Endothelial cell of umbilical vein (primary cell): ENCODE measurements around the gene USP47.

Experiments
- CTCF ChIP-seq, 2 donors: IDR thresholded peaks; 1 replicate in 1 of 2; 2 replicates in 1 of 2; pipeline ENCODE4 v1.5.1; 2011; ENCODE audit warnings: low read length in 2 of 2, mild to moderate bottlenecking in 2 of 2, moderate library complexity in 2 of 2, control low read depth in 1 of 2, inconsistent platforms in 1 of 2, low read depth in 1 of 2; ENCODE audit not compliant: insufficient read depth in 1 of 2; ENCODE audit errors: extremely low read depth in 1 of 2
- GATA2 ChIP-seq: IDR thresholded peaks from 2 replicates; pipeline ENCODE4 v1.7.0; 2011; ENCODE audit warnings: low read depth, mild to moderate bottlenecking, moderate library complexity, mixed read lengths, low read length; ENCODE audit not compliant: insufficient read length, insufficient read depth
- POLR2A ChIP-seq: IDR thresholded peaks from 2 replicates; pipeline ENCODE4 v1.6.1; 2012; ENCODE audit warnings: low read depth, mild to moderate bottlenecking, control low read depth, low read length
- POLR2AphosphoS5 ChIP-seq: IDR thresholded peaks from 2 replicates; pipeline ENCODE4 v1.6.1; 2012; ENCODE audit warnings: low read depth, mild to moderate bottlenecking, control low read depth, low read length, moderate library complexity; ENCODE audit not compliant: insufficient read depth

- TF ChIP-seq CTCF (IDR thresholded peaks at IDR 0.05; ENCODE audit: extremely low read depth in 1 of 2, insufficient read depth in 1 of 2, low read depth in 1 of 2, low read length in 2 of 2) (no peak), GATA2 (no peak), POLR2AphosphoS5 (no peak), POLR2A (no peak)
Observed at GRCh38 chr11:11884351-11884750, 42.6 kb downstream of the USP47 start.
